Measurements from ENCODE around the gene LITAF.

DNA sequence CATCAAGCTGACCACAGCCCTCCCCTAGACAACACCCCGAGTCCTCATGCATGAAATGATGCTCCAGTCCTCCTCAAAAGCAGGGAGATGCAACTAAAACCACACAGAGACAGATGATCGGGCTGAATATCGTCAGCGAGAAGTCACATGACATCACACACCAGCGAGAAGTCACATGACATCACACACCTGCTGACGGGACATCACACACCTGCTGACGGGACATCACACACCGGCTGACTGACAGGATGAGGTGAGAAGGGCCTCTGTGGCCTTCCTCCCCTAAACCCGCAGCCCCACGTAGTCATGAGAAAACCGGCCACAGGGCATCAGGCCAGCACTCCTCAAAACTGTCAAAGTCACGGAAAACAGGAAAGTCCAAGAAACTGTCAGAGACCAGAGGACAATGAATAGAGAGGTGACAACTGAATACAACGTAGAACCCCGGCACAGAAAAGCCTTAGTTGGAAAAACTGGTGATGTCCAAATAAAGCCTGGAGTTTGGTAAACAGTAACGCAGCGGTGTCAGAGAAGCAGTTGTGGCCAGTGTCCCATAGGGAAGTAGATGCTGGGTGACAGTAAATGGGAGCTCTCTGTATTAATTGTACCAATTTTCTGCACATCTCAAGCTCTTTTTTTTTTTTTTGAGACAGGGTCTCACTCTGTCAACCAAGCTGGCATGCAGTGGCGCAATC lies 14.3 kb downstream of the LITAF start:
- TF ChIP-seq, protein P1, sequence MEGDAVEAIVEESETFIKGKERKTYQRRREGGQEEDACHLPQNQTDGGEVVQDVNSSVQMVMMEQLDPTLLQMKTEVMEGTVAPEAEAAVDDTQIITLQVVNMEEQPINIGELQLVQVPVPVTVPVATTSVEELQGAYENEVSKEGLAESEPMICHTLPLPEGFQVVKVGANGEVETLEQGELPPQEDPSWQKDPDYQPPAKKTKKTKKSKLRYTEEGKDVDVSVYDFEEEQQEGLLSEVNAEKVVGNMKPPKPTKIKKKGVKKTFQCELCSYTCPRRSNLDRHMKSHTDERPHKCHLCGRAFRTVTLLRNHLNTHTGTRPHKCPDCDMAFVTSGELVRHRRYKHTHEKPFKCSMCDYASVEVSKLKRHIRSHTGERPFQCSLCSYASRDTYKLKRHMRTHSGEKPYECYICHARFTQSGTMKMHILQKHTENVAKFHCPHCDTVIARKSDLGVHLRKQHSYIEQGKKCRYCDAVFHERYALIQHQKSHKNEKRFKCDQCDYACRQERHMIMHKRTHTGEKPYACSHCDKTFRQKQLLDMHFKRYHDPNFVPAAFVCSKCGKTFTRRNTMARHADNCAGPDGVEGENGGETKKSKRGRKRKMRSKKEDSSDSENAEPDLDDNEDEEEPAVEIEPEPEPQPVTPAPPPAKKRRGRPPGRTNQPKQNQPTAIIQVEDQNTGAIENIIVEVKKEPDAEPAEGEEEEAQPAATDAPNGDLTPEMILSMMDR (IDR thresholded peaks at IDR 0.05 in 2 of 3, conservative IDR thresholded peaks at IDR 0.05 in 1 of 3; ENCODE audit: borderline replicate concordance in 1 of 3, insufficient read depth in 1 of 3, low read depth in 2 of 3, low read length in 2 of 3) = no peak
- no peak for TF ChIP-seq TCF7L2 (IDR thresholded peaks at IDR 0.05; ENCODE audit: borderline replicate concordance, extremely low read depth, insufficient read depth, insufficient read length)

Data from HCT116 (cell line).